Measurements from ENCODE around the gene MMP11. TPM values are rescaled to one million over a fixed set of nuclear protein-coding genes. Genes with fewer than 3 reads are reported as not detected.

Gene MMP11
- total and polyA plus RNA-seq, 2 of the 4 experiments (the other 2 are of a cell fraction) = 2.2 to 6.0 TPM

DNA sequence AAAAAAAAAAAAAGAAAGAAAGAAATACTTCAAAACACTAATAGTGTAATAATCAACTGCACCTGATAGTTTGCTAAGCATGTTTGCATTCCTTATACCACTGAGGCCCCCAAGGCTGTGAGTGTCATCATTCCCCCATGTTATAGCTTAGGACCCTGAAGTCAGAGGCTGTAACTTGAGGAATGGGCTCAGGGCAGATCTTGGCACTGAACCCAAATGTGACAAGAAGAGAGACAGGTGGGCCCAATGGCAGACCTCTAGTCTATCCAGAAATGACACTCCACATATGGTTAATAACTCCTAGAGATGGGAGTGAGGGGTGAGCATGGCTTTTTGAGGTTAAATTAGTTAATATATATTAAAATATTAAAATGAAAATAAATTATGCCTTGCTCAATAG lies 35.0 kb upstream of the MMP11 start:
- no peak overlapping the region for H3K18ac ChIP-seq (ENCODE audit: low read depth, low read length)
- dilution Hi-C loops (cut with HindIII; ENCODE audit: low sequenced_read_pairs, unreplicated experiment) = no loop called here
- H3K9me3 ChIP-seq (ENCODE audit: control insufficient read depth, insufficient read depth, low read length) = no peaks in the 10 kb centered on the region
- H3K4me2 ChIP-seq (ENCODE audit: low read depth, low read length) = no peak overlapping the region
- no peak overlapping the region for H3K4ac ChIP-seq (ENCODE audit: low read depth, low read length)
- no peak overlapping the region for H2AK5ac ChIP-seq (ENCODE audit: low read depth, low read length)
- no peak overlapping the region for H2AFZ ChIP-seq (replicated peaks; ENCODE audit: low read length, poor library complexity)
- TF ChIP-seq RFX5 (IDR thresholded peaks at IDR 0.05; ENCODE audit: low read depth, low read length) (no peak), POLR2A (IDR thresholded peaks at IDR 0.05; ENCODE audit: low read depth, low read length) (no peak)
- no peak overlapping the region for H4K8ac ChIP-seq (ENCODE audit: low read depth in 2 of 2, low read length in 2 of 2)
- no peak overlapping the region for H2BK120ac ChIP-seq (ENCODE audit: low read depth, low read length)
- no peaks in the 10 kb centered on the region for H3K27me3 ChIP-seq (ENCODE audit: control insufficient read depth, insufficient read depth, low read length)
- DNase-seq = no peak
- H3K23ac ChIP-seq (ENCODE audit: low read depth, low read length) = no peak overlapping the region
- H3K79me1 ChIP-seq (ENCODE audit: low read depth in 1 of 2, low read length in 2 of 2) = no peaks in the 10 kb centered on the region
- H3K14ac ChIP-seq (replicated peaks; ENCODE audit: low read depth, low read length) = no peak overlapping the region
- H3K36me3 ChIP-seq (ENCODE audit: control insufficient read depth, insufficient read depth, low read length) = peaks cover 9% of the 10 kb centered on the region
- no peak overlapping the region for H3K56ac ChIP-seq (ENCODE audit: extremely low read depth, insufficient read depth, low read length)
- H2BK15ac ChIP-seq (ENCODE audit: low read depth, low read length) = no peak overlapping the region
- no peak overlapping the region for H3K9ac ChIP-seq (ENCODE audit: low read depth, low read length)
- H2BK20ac ChIP-seq (ENCODE audit: low read depth, low read length) = no peak overlapping the region
- in situ Hi-C loops (cut with MboI; ENCODE audit: low sequenced_read_pairs) = no loop called here
- no peaks in the 10 kb centered on the region for H3K4me1 ChIP-seq (ENCODE audit: control insufficient read depth, insufficient read depth, low read length)
- H4K20me1 ChIP-seq (ENCODE audit: insufficient read depth, low read length) = no peaks in the 10 kb centered on the region
- no peak overlapping the region for H3K4me3 ChIP-seq (ENCODE audit: insufficient read depth, low read depth, low read length)
- no peak for ATAC-seq (ENCODE audit: low read depth)
- no peak overlapping the region for H3K27ac ChIP-seq (ENCODE audit: insufficient read depth, low read length)
- H3K9me1 ChIP-seq (ENCODE audit: insufficient read depth, low read length) = peaks cover 5% of the 10 kb centered on the region; the same call in 1 of the 2 replicates
- ChIA-PET CTCF (no interaction called here), POLR2A (ENCODE audit: unreplicated experiment) (no interaction called here)
- intact Hi-C loops (cut with micrococcal nuclease) = no loop called here
- no TSS peak for BruUV-seq (replicated peaks)
- H4K5ac ChIP-seq (ENCODE audit: low read depth, low read length) = no peak overlapping the region
- H2AK9ac ChIP-seq (replicated peaks; ENCODE audit: low read depth, low read length, poor library complexity) = no peak overlapping the region
- H4K91ac ChIP-seq (ENCODE audit: insufficient read depth, low read depth, low read length) = no peak overlapping the region
- H2BK5ac ChIP-seq (ENCODE audit: low read depth, low read length, poor library complexity, severe bottlenecking) = no peak overlapping the region

All from IMR-90 (cell line).